Keratinocyte (primary cell): Measurements from ENCODE around the gene PADI4.

Source experiments
- CTCF ChIP-seq, 3 experiments: IDR thresholded peaks in 1 of 3; conservative IDR thresholded peaks in 1 of 3; optimal IDR thresholded peaks in 1 of 3; 2 replicates in 2 of 3; 3 replicates in 1 of 3; pipeline versions ENCODE3 to v1.5.1; 2011; ENCODE audit warnings: low read length in 3 of 3, mild to moderate bottlenecking in 3 of 3, moderate library complexity in 2 of 3, control low read depth in 1 of 3, inconsistent platforms in 1 of 3; ENCODE audit not compliant: insufficient read depth in 2 of 3; ENCODE audit errors: extremely low read depth in 1 of 3
- EZH2 ChIP-seq: IDR thresholded peaks from one replicate; pipeline ENCODE4 v1.6.1; 2012; ENCODE audit warnings: inconsistent platforms, mild to moderate bottlenecking, low read length, moderate library complexity

- peak; percentile 74 to 90 (median 84) for TF ChIP-seq CTCF (optimal IDR thresholded peaks at IDR 0.05 in 1 of 3, IDR thresholded peaks at IDR 0.05 in 1 of 3, conservative IDR thresholded peaks at IDR 0.05 in 1 of 3; ENCODE audit: extremely low read depth in 1 of 3, insufficient read depth in 2 of 3, low read length in 3 of 3)
- no peak for TF ChIP-seq EZH2
Measured at GRCh38 chr1:17335821-17336710, 28.1 kb downstream of the PADI4 start.
